Activated B cell treated with CpG ODN at 0.5 μM for 24 hours (primary cell): ENCODE measurements around the gene PAEP. TPM values are rescaled to one million over a fixed set of nuclear protein-coding genes. Genes with fewer than 3 reads are reported as not detected.

Source experiments
- ATAC-seq: fragments of 200-7000 bp; cut with Tn5 transposase; one replicate; pipeline ENCODE4 v1.10.0; 2021; ENCODE audit warnings: low read depth, mild to moderate bottlenecking, moderate library complexity
- CTCF ChIA-PET: fragments of 350-600 bp; sonication (Branson Sonifier 250); formaldehyde crosslinking; loops from one replicate; lab custom pipeline; 2021; ENCODE audit warnings: antibody characterized with exemption; lab: Charles Lee
- POLR2A ChIA-PET: fragments of 350-600 bp; sonication (Branson Sonifier 250); formaldehyde crosslinking; loops from one replicate; lab custom pipeline; 2021; ENCODE audit warnings: antibody characterized with exemption; lab: Charles Lee
- DNase-seq: peaks from one replicate; pipeline ENCODE4 v3.0.0; 2022
- H3K27ac Mint-ChIP-seq: one replicate; pipeline ENCODE4 v1.8.0; 2020; ENCODE audit warnings: mixed read lengths
- H3K27me3 Mint-ChIP-seq: one replicate; pipeline ENCODE4 v1.8.0; 2021; ENCODE audit warnings: mixed read lengths
- H3K36me3 Mint-ChIP-seq: one replicate; pipeline ENCODE4 v1.8.0; 2021; ENCODE audit warnings: low read depth, mixed read lengths
- H3K4me1 Mint-ChIP-seq: one replicate; pipeline ENCODE4 v1.8.0; 2021; ENCODE audit warnings: mixed read lengths
- H3K4me3 Mint-ChIP-seq: one replicate; pipeline ENCODE4 v1.8.0; 2020; ENCODE audit warnings: mild to moderate bottlenecking, mixed read lengths
- H3K9me3 Mint-ChIP-seq: one replicate; pipeline ENCODE4 v1.8.0; 2020; ENCODE audit warnings: mixed read lengths
- CTCF ChIP-seq: fragments of 200-600 bp; IDR thresholded peaks from one replicate; pipeline ENCODE4 v1.8.0; 2022; ENCODE audit warnings: antibody characterized with exemption, mild to moderate bottlenecking
- intact Hi-C: fragments of 100-400 bp; cut with micrococcal nuclease; formaldehyde crosslinking; loops from one replicate; pipeline ENCODE4 v1.15.1; 2024
- total RNA-seq: library from RNA; stranded (reverse); gene quantifications from 2 replicates; pipeline ENCODE4 v1.2.3, GENCODE V29; 2022

The PAEP gene
- total RNA-seq, 1 donor from 2014 or later = not detected

GRCh38 chr9:135605238-135605781 lies 43.8 kb downstream of the PAEP start:
- Mint-ChIP-seq H3K4me1 (no peaks in the 10 kb centered on the region), H3K36me3 (no peaks in the 10 kb centered on the region), H3K4me3 (no peak overlapping the region), H3K9me3 (no peaks in the 10 kb centered on the region), H3K27me3 (peaks cover 2% of the 10 kb centered on the region), H3K27ac (no peak overlapping the region)
- DNase-seq (no peak), ATAC-seq (no peak)
- intact Hi-C loops = no loop called here
- TF ChIP-seq CTCF = no peak
- ChIA-PET CTCF (no interaction called here), POLR2A (no interaction called here)

- intact Hi-C loops = no loop called here
- no peaks in the 10 kb centered on the region for H3K27me3 Mint-ChIP-seq
- no peaks in the 10 kb centered on the region for H3K9me3 Mint-ChIP-seq
- ChIA-PET CTCF (no interaction called here), POLR2A (no interaction called here)
- H3K27ac Mint-ChIP-seq = no peak overlapping the region
- no peak for ATAC-seq
- no peaks in the 10 kb centered on the region for H3K36me3 Mint-ChIP-seq
- no peak for TF ChIP-seq CTCF
- no peak for DNase-seq
- H3K4me3 Mint-ChIP-seq = no peak overlapping the region
- no peaks in the 10 kb centered on the region for H3K4me1 Mint-ChIP-seq
These were observed 45.3 kb downstream of the PAEP start for GRCh38 chr9:135606885-135607259.

GRCh38 chr9:135607401-135608293 lies 46.1 kb downstream of the PAEP start:
- Mint-ChIP-seq H3K27ac (no peak overlapping the region), H3K4me3 (no peak overlapping the region), H3K27me3 (no peaks in the 10 kb centered on the region), H3K36me3 (no peaks in the 10 kb centered on the region), H3K9me3 (no peaks in the 10 kb centered on the region), H3K4me1 (no peaks in the 10 kb centered on the region)
- ChIA-PET POLR2A (no interaction called here), CTCF (no interaction called here)
- intact Hi-C loops = no loop called here
- no peak for TF ChIP-seq CTCF
- no peak for ATAC-seq
- no peak for DNase-seq

- Mint-ChIP-seq H3K4me1 (no peaks in the 10 kb centered on the region), H3K9me3 (no peaks in the 10 kb centered on the region), H3K27me3 (no peaks in the 10 kb centered on the region), H3K27ac (no peak overlapping the region), H3K4me3 (no peak overlapping the region), H3K36me3 (no peaks in the 10 kb centered on the region)
- ChIA-PET CTCF (no interaction called here), POLR2A (no interaction called here)
- DNase-seq (no peak), ATAC-seq (no peak)
- no peak for TF ChIP-seq CTCF
- intact Hi-C loops = no loop called here
These were observed 46.9 kb downstream of the PAEP start for GRCh38 chr9:135608294-135608998.

- CTCF ChIA-PET = no interaction called here
- ATAC-seq (no peak), DNase-seq (no peak)
- Mint-ChIP-seq H3K27me3 (no peaks in the 10 kb centered on the region), H3K4me1 (no peaks in the 10 kb centered on the region), H3K4me3 (no peak overlapping the region), H3K27ac (no peak overlapping the region), H3K9me3 (no peaks in the 10 kb centered on the region), H3K36me3 (no peaks in the 10 kb centered on the region)
- TF ChIP-seq CTCF = no peak
- intact Hi-C loops = no loop called here
- POLR2A ChIA-PET = no interaction called here
These were observed 47.4 kb downstream of the PAEP start for GRCh38 chr9:135608999-135609317.
